Psoas muscle (tissue), 8 donors: ENCODE results near the gene SH2B3. TPM values are rescaled to one million over a fixed set of nuclear protein-coding genes. Genes with fewer than 3 reads are reported as not detected.
"Not testable (repeated sequence)": the region's sequence is repeated elsewhere in the genome, so short reads cannot be mapped to it uniquely, and the experiment has no call there.

Experiments used
- ATAC-seq, 4 donors: fragments of 200-7000 bp; cut with Tn5 transposase; one replicate each; pipeline ENCODE4 v1.9.1; 2020; ENCODE audit warnings: moderate library complexity in 3 of 4, mild to moderate bottlenecking in 2 of 4
- DNase-seq, 2 donors: peaks; one replicate each; pipeline ENCODE4 v3.0.0-alpha.2; 2020
- H3K27ac ChIP-seq: fragments of 200-600 bp; one replicate; pipeline ENCODE4 v1.8.0; 2022
- H3K27me3 ChIP-seq, 3 donors: fragments of 200-600 bp in 1 of 3; one replicate each; pipeline versions ENCODE4 v1.6.1 to v1.8.0; 2013 to 2022; ENCODE audit warnings: low read length in 2 of 3, mild to moderate bottlenecking in 2 of 3, moderate library complexity in 1 of 3; ENCODE audit not compliant: insufficient read depth in 3 of 3
- H3K36me3 ChIP-seq, 2 donors: fragments of 200-600 bp in 1 of 2; one replicate each; pipeline versions ENCODE4 v1.6.1 to v1.8.0; 2013 to 2022; ENCODE audit warnings: low read depth in 1 of 2, mild to moderate bottlenecking in 1 of 2, moderate library complexity in 1 of 2; ENCODE audit not compliant: insufficient read depth in 1 of 2
- H3K4me1 ChIP-seq: fragments of 200-600 bp; one replicate; pipeline ENCODE4 v1.8.0; 2022
- H3K4me3 ChIP-seq: fragments of 200-600 bp; one replicate; pipeline ENCODE4 v1.8.0; 2022; ENCODE audit warnings: mild to moderate bottlenecking
- H3K9me3 ChIP-seq: fragments of 200-600 bp; one replicate; pipeline ENCODE4 v1.8.0; 2022
- CTCF ChIP-seq: fragments of 200-600 bp; IDR thresholded peaks from one replicate; pipeline ENCODE4 v1.8.0; 2022; ENCODE audit warnings: antibody characterized with exemption
- WGBS, 3 donors: extraction: QIAGEN DNeasy Blood & Tissue Kit; methylation state at CpG; one replicate each; pipeline versions ENCODE4 v1.1.6 to v1.1.7; 2013; 5-methylcytosine and 5-hydroxymethylcytosine counted together
- intact Hi-C, 2 donors: fragments of 100-400 bp; cut with DNase I; formaldehyde crosslinking; loops; one replicate each; pipeline versions ENCODE4 v1.11.0 to v1.14.2; 2022
- polyA plus RNA-seq, 3 donors: library from polyadenylated mRNA; stranded (reverse); fragments of 200-250 nt; gene quantifications; one replicate each; pipeline ENCODE4 v1.2.3, GENCODE V29; 2013
- total RNA-seq, 4 donors: library from RNA; stranded (reverse); fragmentation: NEBNext Ultra II Directional in 2 of 4; extraction: Animal tissue kit (Norgen Biotek cat#: 25700) in 2 of 4; gene quantifications; one replicate each; pipeline versions ENCODE4 v1.2.1 to v1.2.4, GENCODE V29; 2021 to 2023
- donor health status: healthy with polysubstance abuse.
- donor health status: DM: no; HTN: no; CAD: no; lungs with moderate emphysema.
- donor health status: Bipolar disorder and iron deficiency.
- donor health status: healthy.
- donor health status: DM: yes; HTN: yes; CAD: no.
- donor health status: DM: no; HTN: no; CAD: no.
- donor health status: DM: no; HTN: no; CAD: no.
- donor health status: DM: yes; HTN: yes; CAD: no.

Gene SH2B3
- total and polyA plus RNA-seq, 7 donors: 4.4 to 25.0 (median 11.9) TPM

- intact Hi-C loops: no loop called here
- Histone ChIP-seq H3K4me1 (no peaks in the 10 kb centered on the region), H3K36me3 (peaks cover 0 to 64% of the 10 kb centered on the region in 2 donors), H3K9me3 (no peaks in the 10 kb centered on the region), H3K27ac (no peak overlapping the region), H3K4me3 (no peak overlapping the region), H3K27me3 (no peaks in the 10 kb centered on the region)
- WGBS, 3 donors: 92 to 96% (median 94%) methylated on average over 3 of the region's 3 CpGs
- DNase-seq: no peak
- peak in 2 of 4 donors; percentile 34 to 51 for ATAC-seq
- no peak for TF ChIP-seq CTCF
Measured at GRCh38 chr12:111457577-111457976, 51.9 kb downstream of the SH2B3 start.

- DNase-seq (no peak), ATAC-seq (peak in 3 of 4 donors; percentile 34 to 46 (median 35))
- Histone ChIP-seq H3K27ac (no peak overlapping the region), H3K4me1 (no peaks in the 10 kb centered on the region), H3K27me3 (no peaks in the 10 kb centered on the region), H3K9me3 (no peaks in the 10 kb centered on the region), H3K4me3 (no peak overlapping the region), H3K36me3 (peaks cover 2 to 60% of the 10 kb centered on the region in 2 donors)
- intact Hi-C loops: no loop called here
- no peak for TF ChIP-seq CTCF
- 75 to 86% (median 83%) methylated on average over 6 of the region's 6 CpGs for WGBS, 3 donors
Measured at GRCh38 chr12:111458546-111459172, 52.9 kb downstream of the SH2B3 start.

- DNase-seq, H3K27me3 ChIP-seq, H3K4me1 ChIP-seq, H3K27ac ChIP-seq, ATAC-seq, intact Hi-C loops, H3K4me3 ChIP-seq, H3K9me3 ChIP-seq: not testable (repeated sequence)
- 97 to 99% (median 98%) methylated on average over 11 of the region's 11 CpGs for WGBS, 3 donors
- H3K36me3 ChIP-seq: peaks cover 2 to 56% of the 10 kb centered on the region in 2 donors
Measured at GRCh38 chr12:111460111-111460510, 54.4 kb downstream of the SH2B3 start.

- Histone ChIP-seq H3K4me3 (no peak overlapping the region), H3K27me3 (no peaks in the 10 kb centered on the region), H3K9me3 (no peaks in the 10 kb centered on the region), H3K4me1 (no peaks in the 10 kb centered on the region), H3K36me3 (peaks cover 2 to 38% of the 10 kb centered on the region in 2 donors), H3K27ac (no peak overlapping the region)
- no peak for ATAC-seq
- no peak for TF ChIP-seq CTCF
- intact Hi-C loops: no loop called here
- no peak for DNase-seq
Measured at GRCh38 chr12:111462210-111462769, 56.6 kb downstream of the SH2B3 start.

- intact Hi-C loops: no loop called here
- no peaks in the 10 kb centered on the region for H3K27me3 ChIP-seq
- peaks cover 5 to 63% of the 10 kb centered on the region in 2 donors for H3K36me3 ChIP-seq
- no peak for DNase-seq
- TF ChIP-seq CTCF: no peak
- H3K27ac ChIP-seq: no peak overlapping the region
- 72 to 76% (median 73%) methylated on average over 3 of the region's 3 CpGs for WGBS, 3 donors
- H3K9me3 ChIP-seq: no peaks in the 10 kb centered on the region
- ATAC-seq: peak in 1 of 4 donors; percentile 37
- H3K4me3 ChIP-seq: no peak overlapping the region
- H3K4me1 ChIP-seq: no peaks in the 10 kb centered on the region
Measured at GRCh38 chr12:111467092-111467856, 61.6 kb downstream of the SH2B3 start.
